Mucosa of gallbladder (tissue), 1 donor: ENCODE data around the gene ALG8. TPM values are rescaled to one million over a fixed set of nuclear protein-coding genes. Genes with fewer than 3 reads are reported as not detected.
"Not testable (repeated sequence)": the region's sequence is repeated elsewhere in the genome, so short reads cannot be mapped to it uniquely, and the experiment has no call there.

Experiments used
- DNase-seq: peaks from one replicate; pipeline ENCODE4 v3.0.0-alpha.2; 2020; ENCODE audit warnings: low spot score
- total RNA-seq: library from RNA; stranded (reverse); gene quantifications from one replicate; pipeline ENCODE4 v1.2.1, GENCODE V29; 2021
- donor health status: DM: no; HTN: no; CAD: no.

Gene ALG8
- total RNA-seq, 1 donor from 2014 or later, result 33.3 TPM

DNA sequence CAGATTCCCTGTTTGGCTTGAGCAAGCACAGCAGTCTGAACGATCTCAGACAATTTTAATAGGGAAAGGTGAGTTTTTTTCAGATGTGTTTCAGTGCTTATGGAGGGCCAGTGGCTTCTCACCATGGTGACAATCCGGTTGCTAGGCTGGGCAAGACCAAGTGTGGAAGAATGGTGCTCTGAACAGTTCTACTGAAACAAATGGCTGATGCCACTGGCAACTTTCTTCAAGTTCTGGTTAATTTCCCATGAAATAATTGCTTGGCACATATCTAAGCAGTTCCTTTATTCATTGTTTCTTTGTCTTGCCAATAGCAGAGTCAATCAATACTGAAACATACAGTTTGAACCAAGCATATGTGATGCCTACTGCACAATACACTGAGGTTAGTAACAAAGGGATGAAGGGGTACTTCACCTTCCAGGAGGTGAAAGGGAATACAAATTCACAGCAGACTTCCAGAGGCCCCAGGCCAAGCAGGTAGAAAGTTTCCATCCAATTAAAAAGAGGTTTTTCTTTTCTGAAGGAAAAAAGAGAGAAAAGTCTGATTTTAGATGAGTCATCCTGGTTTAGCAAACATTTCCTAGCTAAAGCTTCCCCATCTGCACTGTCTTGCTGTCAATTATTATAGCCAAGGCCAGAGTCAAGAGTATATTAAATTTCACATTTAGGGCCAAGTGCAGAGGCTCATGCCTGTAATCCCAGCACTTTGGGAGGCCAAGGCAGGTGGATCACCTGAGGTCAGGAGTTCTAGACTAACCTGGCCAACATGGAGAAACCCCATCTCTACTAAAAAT, 38.6 kb downstream of the ALG8 start:
- DNase-seq, result no peak

DNA sequence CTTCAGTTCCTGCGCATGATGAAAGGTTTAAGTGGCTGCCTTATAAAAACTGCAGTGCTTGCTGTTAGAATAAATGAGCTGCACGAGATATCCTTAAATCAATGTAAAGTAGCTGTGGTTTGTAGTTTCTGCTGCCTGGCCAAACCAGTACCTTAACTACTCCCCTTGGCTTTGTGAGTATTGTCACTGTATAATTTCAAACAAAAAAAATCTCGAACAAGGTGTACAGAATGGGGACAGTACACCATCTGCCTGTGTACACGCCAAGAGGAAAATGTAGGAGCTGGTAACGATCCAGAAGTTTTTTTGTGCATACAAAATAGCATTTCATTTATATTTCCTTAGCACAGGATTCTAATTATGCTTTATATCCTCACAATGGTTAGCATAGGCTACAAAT, 39.2 kb downstream of the ALG8 start:
- DNase-seq, result no peak

DNA sequence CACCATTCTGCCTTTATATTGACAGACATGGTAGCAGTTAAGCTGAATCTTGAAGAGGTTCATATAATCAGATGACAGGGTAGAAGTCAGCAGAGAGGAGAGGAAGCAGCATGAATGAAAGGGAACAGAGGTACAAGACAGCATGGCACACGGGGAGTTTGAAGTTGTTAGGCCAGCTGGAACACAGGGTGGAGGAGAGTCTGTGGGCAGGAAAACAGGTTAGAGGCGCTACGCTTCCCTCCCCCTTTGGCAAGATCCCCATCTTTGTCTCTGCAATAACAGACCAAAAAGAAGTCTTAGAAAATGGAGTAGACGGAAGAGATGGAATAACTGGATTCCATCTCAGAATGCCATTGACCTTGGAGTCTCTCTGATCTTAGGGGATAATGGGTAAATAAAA, 39.8 kb downstream of the ALG8 start:
- DNase-seq, result no peak

DNA sequence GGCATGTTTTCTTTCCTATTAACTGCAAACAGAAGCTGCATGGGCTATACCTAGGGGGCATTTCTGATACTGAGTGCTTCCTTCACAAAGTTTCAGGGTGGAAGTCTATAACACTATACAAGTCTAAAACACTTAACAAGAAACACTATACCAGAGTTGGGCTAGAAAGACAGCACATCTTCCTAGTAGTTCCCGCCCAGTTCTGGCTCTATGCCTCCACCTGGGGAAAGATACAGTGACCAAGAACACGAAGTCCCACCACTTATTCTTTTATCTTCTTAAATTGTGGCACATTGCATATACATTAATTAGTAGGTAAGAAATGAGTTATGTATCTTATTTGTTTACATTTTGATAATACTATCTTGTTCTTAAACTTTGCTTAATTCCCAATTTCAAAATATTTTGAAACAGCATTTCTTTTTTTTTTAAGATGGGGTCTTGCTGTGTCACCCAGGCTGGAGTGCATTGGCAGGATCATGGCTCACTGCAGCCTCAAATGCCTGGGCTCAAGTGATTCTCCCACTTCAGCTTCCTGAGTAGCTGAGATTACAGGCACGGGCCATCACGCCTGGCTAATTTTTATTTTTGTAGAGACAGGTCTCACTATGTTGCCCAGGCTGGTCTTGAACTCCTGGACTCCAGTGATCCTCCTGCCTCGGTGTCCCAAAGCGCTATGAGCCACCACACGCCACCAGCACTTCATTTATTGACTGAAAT, 41.6 kb downstream of the ALG8 start:
- no peak for DNase-seq

DNA sequence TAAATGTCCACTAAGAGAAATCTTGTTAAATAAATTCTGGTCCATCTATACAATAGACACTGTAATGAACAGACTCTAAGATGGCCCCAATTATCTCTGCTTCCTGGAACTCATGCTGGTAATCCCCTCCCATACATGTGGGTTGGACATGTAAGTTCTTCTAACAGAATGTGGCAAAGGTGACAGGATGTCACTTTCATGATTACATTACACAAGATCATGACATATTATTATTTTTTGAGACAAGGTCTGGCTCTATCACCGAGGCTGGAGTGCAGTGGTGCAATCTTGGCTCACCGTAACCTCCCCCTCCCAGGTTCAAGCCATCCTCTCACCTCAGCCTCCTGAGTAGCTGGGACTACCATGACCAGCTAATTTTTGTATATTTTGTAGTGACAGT, 45.2 kb downstream of the ALG8 start:
- no peak for DNase-seq

DNA sequence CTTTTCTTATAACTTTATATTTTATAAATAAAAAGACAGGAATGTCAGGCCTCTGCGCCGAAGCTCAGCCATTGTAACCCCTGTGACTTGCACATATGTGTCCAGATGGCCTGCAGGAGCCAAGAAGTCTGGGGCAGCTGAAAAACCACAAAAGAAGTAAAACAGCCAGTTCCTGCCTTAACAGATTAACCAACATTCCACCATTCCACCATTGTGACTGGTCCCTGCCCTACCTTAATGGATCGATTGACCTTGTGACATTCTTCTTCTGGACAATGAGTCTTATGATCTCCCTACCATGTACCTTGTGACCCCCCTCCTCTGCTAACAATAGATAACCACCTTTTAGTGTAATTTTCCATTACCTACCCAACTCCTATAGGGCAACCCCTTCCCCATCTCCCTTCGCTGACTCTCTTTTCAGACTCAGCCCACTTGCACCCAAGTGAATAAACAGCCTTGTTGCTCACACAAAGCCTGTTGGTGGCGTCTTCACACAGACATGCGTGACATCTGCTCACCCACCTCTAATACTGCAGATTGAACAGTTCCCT, 52.8 kb downstream of the ALG8 start:
- not testable (repeated sequence) for DNase-seq

DNA sequence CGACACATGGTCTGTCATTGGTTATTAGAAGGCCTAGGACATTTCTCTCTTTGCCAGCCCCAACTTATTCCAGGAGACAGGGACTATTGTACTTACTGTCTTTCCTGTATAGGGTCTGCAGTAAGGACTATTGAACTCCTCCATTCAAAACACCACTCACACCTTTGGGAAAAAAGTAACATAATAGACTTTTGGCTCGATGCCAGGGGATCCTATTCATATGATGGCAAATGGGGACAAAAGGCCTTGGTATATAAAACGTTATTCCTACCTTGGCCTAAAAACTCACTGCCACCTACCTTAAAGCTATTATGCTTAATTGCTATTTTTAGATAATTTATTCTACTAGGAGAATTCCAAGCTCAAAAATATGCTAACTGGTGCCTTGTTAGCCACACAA, 53.5 kb downstream of the ALG8 start:
- no peak for DNase-seq

DNA sequence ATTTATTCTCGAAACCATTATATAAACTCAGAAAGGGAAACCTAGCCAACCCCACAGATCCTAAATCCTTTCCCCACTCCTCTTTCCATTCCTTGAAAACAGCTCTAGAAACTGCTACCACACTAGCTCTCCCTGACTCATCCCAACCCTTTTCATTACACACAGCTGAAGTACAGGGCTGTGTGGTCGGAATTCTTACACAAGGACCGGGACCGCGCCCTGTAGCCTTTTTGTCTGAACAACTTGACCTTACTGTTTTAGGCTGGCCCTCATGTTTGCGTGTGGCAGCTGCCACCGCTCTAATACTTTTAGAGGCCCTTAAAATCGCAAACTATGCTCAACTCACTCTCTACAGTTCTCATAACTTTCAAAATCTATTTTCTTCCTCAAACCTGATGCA, 54.9 kb downstream of the ALG8 start:
- not testable (repeated sequence) for DNase-seq

DNA sequence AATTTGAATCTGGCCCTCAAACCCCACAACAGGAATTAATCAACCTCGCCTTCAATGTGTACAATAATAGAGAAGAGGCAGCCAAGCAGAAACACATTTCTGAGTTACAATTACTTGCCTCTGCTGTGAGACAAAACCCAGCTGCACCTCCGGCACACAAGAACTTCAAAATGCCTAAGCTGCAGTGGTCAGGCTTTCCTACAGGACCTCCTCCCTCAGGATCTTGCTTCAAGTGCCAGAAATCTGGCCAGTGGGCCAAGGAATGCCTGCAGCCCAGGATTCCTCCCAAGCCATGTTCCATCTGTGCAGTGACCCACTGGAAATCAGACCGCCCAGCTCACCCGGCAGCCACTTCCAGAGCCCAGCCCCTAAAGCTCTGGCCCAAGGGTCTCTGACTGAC, 56.4 kb downstream of the ALG8 start:
- DNase-seq, result no peak

DNA sequence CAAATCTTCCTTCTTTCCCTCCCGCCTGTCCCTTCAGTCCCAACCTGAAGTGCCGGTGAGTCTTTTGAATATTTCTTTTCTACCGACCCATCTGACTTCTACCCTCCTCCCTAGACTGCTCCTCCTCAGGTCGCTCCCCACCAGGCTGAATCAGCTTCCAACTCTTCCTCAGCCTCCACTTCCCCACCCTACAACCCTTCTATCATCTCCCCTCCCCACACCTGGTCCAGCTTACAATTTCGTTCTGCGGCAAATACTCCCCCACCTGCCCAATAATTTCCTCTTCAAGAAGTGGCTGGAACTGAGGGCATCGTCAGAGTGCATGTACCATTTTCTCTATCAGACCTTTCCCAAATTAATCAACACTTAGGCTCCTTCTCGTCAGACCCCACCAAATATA, 57.3 kb downstream of the ALG8 start:
- no peak for DNase-seq

DNA sequence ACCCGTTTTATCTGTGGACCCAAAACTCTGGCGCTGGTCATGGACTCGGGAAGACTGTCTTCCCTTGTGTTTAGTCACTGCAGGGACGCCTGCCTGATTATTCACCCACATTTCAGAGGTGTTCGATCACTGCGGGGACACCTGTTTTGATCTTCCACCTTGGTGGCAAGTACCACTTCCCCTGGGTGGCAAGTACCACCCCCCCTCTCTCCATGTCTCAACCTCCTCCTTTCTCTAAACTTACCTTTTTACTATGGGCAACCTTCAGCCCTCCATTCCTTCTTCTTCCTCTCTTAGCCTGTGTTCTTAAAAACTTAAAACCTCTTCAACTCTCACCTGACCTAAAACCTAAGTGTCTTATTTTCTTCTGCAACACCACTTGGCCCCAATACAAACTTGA, 57.8 kb downstream of the ALG8 start:
- no peak for DNase-seq

DNA sequence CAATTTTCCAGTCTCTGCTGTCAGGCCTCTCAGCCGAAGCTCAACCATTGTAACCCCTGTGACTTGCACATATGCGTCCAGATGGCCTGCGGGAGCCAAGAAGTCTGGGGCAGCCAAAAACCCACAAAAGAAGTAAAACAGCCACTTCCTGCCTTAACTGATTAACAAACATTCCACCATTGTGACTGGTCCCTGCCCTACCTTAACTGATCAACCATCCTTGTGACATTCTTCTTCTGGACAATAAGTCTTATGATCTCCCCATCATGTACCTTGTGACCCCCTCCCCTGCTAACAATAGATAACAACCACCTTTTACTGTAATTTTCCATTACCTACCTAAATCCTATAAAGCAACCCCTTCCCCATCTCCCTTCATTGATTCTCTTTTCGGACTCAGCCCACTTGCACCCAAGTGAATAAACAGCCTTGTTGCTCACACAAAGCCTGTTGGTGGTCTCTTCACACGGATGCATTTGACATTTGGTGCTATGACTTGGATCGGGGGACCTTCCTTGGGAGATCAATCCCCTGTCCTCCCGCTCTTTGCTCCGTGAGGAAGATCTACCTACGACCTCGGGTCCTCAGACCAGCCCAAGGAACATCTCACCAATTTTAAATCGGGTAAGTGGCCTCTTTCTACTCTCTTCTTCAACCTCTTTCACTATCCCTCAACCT, 58.5 kb downstream of the ALG8 start:
- DNase-seq, result no peak

DNA sequence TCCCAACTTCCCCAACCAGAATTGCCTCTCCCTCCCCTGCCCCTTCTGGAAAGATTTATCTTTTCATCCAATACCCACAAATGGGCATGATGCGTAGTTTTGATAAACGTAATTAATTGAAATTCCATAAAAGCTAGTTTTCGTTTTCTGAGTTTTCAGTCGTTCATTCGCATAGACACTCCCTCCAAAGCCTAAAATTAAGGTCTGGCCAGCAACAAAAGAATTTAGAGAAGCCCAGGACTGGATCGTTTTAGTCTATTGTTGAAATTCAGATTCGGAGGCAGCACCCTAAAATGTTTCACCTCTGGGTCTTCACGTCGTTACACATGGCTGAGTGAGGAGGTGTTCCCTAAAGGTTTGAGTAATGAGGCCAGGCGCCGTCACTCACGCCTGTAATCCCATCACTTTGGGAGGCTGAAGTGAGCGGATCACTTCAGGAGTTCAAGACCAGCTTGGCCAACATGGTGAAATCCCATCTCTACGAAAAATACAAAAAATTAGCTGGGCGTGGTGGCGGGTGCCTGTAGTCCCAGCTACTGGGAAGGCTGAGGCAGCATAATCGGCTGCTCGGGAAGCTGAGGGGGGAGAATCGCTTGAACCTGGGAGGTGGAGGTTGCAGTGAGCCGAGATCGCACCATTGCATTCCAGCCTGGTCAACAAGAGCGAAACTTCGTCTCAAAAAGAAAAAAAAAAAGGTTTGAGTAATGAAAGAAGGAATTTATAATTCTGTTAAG, 59.2 kb downstream of the ALG8 start:
- DNase-seq, result no peak

DNA sequence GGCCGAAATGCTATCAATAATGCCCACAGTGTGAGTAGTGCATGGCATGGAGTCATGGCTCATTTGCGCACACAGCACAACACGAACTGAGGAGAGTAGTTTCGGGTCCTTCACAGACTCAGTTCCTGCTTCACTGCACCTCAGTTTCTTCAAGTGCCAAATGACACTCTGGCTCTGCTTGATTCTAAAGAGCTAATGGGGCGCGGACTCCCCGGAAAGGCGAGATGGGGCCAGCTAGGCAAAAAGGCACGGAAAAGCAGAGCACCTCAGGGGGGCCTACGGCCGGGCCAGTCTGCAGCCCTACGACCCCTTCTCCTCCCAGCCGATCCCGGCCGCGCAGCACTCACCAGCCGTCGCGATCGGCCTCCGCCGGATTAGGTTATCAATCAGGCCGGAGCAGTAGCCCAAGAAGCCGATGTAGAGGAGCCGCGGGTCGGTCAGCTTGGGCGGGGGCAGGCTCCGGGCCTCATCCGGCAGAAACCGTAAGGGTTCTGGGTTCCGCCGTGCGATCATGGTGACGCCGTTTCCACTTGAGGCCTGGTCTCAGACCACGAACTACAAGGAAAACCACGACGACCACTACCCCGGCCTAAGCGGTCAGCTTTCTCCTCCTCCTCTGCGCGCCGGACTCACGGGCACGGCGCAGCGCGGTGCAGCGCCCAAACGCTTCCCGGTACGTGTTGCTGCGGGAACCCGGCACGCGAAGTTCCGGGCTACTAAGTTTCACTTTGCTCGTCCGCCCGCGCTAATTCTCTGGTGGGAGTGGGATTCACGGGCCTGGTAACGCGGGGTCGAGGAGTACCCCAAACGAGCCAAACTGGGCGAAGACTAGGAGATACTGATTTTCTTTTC, 60.0 kb downstream of the ALG8 start, which contains the start of gene NDUFC2:
NDUFC2 (minus strand) TSS at position 631 of the 852 bp plus-strand sequence; CDS start at position 513, 118 bp downstream.
- peak; percentile 80 for DNase-seq

DNA sequence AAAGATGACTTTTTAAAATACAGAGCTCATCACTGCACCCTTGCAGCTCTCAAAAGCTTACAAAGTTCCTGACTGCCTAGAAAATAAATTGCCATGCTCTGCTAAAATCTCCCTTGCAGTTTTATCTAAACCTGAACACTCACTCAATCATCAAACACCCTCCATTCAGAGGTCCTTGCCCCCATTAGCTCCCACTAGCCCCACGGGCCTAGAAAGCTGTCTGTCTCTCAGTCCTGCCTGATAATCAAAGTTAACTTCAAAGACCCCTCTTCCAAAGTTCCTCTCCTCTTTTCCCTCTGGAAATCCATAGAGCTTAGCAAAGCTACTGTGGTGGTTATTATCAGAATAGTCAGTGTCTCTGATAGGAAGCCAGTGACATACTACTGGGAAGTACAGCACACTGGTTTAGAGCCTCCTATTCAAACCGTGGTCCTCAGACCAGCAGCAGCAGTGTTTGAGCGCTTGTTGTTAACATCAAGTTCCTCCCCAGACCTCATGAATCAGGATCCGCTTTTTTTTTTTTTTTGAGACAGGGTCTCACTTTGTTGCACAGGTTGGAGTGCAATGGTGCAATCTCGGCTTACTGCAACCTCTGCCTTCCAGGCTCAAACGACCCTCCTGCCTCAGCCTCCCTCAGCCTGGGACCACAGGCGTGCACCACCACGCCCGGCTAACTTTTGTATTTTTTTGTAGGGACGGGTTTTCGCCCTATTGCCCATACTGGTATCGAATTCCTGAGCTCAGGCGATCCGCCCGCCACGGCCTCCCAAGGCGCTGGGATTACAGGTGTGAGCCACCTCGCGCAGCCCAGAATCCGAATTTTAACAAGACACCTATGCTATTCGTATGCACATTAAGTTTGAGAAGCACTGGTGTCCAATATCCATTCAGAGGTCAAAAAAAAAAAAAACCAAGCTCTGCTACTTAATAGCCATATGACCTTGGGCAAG, 60.9 kb downstream of the ALG8 start:
- DNase-seq, result no peak

DNA sequence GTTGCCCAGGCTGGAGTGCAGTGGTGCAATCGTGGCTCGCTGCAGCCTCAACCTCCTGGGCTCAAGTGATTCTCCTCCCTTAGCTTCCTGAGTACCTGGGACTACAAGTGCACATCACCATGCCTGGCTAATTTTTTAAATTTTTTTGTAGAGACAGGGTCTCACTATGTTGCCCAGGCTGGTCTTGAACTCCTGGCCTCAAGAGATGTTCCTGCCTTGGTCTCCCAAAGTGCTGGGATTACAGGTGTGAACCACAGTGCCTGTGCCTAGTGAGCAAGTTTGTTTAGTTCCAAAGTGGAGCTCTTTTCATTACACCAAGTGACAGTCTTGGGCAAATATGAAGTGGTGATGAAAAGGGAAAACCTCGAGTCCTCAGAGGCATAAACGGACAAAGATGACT, 61.8 kb downstream of the ALG8 start:
- not testable (repeated sequence) for DNase-seq

DNA sequence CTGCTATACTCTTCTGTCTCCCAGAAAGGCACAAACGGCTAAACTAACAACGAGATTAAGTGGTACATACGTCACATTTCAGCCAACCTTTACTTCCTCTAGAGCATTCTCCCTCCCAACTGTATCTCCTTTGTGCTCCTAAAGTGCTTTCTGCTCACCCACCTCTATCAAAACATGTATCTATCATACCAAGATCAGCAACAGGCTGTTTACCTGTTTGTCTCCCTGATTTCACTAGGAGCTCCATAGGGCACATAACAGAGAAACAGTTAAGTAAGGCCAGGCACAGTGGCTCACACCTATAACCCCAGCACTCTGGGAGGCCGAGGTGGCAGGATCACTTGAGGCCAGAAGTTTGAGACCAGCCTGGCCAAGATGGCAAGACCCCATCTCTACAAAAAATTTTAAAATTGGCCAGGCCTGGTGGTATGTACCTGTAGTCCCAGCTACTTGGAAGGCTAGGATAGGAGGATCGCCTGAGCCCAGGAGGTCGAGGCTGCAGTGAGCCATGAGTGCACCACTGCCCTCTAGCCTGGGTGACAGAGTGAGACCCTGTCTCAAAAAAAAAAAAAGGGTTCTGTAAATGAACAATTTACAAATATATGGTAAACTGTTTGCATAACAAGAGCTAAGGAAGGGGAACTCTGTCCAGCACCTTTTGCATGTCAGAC, 62.6 kb downstream of the ALG8 start:
- DNase-seq, result no peak

DNA sequence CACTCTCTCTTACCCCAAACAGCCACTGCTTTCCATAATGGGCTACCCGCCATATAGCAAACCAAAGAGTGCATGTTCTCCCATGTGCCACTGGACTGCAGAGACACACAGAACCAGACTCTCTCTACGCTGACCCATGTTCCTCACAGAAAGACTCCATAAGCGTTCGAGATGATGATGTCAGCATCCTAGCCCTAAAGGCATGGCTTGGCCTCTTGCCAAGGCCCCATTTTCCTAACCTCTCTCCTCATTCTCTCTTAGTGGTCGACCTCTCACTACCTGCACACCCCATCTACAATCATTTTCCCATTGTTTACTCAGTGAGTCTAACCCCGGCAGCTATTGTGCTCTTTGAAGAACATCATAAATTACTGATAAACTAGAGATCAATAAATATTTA, 64.7 kb downstream of the ALG8 start:
- no peak for DNase-seq

DNA sequence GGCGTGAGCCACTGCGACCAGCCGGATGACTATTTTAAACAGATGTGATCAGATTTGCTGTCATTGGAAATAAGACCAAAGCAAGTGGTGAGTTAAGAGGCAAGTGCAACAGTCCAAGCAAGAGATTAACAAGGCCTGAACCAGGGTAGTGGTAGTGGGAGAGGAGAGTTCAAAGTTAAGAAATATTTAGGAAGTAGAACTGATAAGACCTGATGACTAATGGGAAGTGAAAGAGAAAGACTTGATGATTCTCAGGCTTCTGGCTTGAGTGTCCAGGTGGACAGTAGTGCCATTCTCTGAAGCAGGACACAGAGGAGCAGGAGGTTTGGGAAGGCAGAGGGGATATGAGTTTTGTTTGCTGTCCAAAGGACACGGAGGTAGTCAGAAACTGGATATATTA, 67.0 kb downstream of the ALG8 start:
- DNase-seq, result no peak
